HCT116 (cell line): ENCODE measurements around the gene NLRC5. TPM values are rescaled to one million over a fixed set of nuclear protein-coding genes. Genes with fewer than 3 reads are reported as not detected.

ENCODE experiments used
- ATAC-seq: fragments of 200-7000 bp; cut with Tn5 transposase; 2 replicates; pipeline ENCODE4 v1.9.1; 2020; ENCODE audit warnings: mild to moderate bottlenecking, moderate library complexity
- BruUV-seq: library from RNA; stranded (reverse); fragments of 400-500 nt; replicated peaks from 2 replicates; lab custom pipeline; 2021; lab: Mats Ljungman, UMichigan
- CTCF ChIA-PET: fragments of 300-600 bp; sonication (Branson Sonifier 250); formaldehyde crosslinking; loops from one replicate; lab custom pipeline; 2021; ENCODE audit warnings: antibody characterized with exemption; lab: Charles Lee
- POLR2A ChIA-PET: fragments of 300-600, 350-600 bp; sonication (Branson Sonifier 250); formaldehyde crosslinking; loops from one replicate; lab custom pipeline; 2021; ENCODE audit warnings: antibody characterized with exemption; lab: Charles Lee
- RAD21 ChIA-PET, 2 experiments: fragments of 300-600 bp; sonication (Branson Sonifier 250); formaldehyde crosslinking; loops; one replicate each; lab custom pipeline; 2023; ENCODE audit warnings: low total read pairs in 2 of 2; ENCODE audit not compliant: uncharacterized antibody in 2 of 2, unreplicated experiment in 2 of 2, low non-redundant PET in 1 of 2; lab: Charles Lee
- DNase-seq: peaks from one replicate; pipeline ENCODE4 v3.0.0-alpha.2; 2010; ENCODE audit warnings: low read depth, low spot score
- H2AFZ ChIP-seq: fragments of 200-600 bp; shearing (Covaris generic), sonication (generic); 2 replicates; pipeline ENCODE4 v1.6.1; 2017; ENCODE audit warnings: low read depth, mixed run types, mixed read lengths, antibody characterized with exemption, low read length; ENCODE audit not compliant: poor library complexity, severe bottlenecking
- H3K27ac ChIP-seq: 2 replicates; pipeline ENCODE4 v1.5.1; 2012; ENCODE audit warnings: low read depth, low read length
- H3K27me3 ChIP-seq: fragments of 200-600 bp; sonication (generic); 2 replicates; pipeline ENCODE4 v1.6.1; 2016; ENCODE audit warnings: mixed run types, low read length, mixed read lengths; ENCODE audit not compliant: insufficient read depth
- H3K36me3 ChIP-seq, 2 experiments: fragments of 200-500 bp in 1 of 2; fragments of 200-600 bp in 1 of 2; sonication (Bioruptor generic) in 1 of 2; sonication (generic) in 1 of 2; 2 replicates each; pipeline versions ENCODE4 v1.5.1 to v1.6.1; 2014 to 2016; ENCODE audit warnings: low read length in 2 of 2, inconsistent platforms in 1 of 2, mixed read lengths in 1 of 2, mixed run types in 1 of 2; ENCODE audit not compliant: insufficient read depth in 2 of 2, control insufficient read depth in 1 of 2
- H3K4me1 ChIP-seq, 2 experiments: fragments of 200-600 bp in 1 of 2; sonication (generic) in 1 of 2; 2 replicates each; pipeline versions ENCODE4 v1.5.1 to v1.6.1; 2012 to 2017; ENCODE audit warnings: low read length in 2 of 2, inconsistent platforms in 1 of 2, mild to moderate bottlenecking in 1 of 2, mixed read lengths in 1 of 2, mixed run types in 1 of 2, moderate library complexity in 1 of 2; ENCODE audit not compliant: insufficient read depth in 2 of 2, control insufficient read depth in 1 of 2
- H3K4me2 ChIP-seq: fragments of 200-600 bp; sonication (generic); 2 replicates; pipeline ENCODE4 v1.6.1; 2017; ENCODE audit warnings: mixed run types, low read length, mixed read lengths
- H3K4me3 ChIP-seq, 2 experiments: fragments of 200-600 bp in 1 of 2; sonication (generic) in 1 of 2; replicated peaks in 1 of 2; 2 replicates each; pipeline ENCODE4 v1.5.1; 2011 to 2016; ENCODE audit warnings: low read length in 2 of 2, control low read depth in 1 of 2, low read depth in 1 of 2, mild to moderate bottlenecking in 1 of 2, mixed read lengths in 1 of 2, mixed run types in 1 of 2
- H3K79me2 ChIP-seq: fragments of 200-600 bp; sonication (generic); 2 replicates; pipeline ENCODE4 v1.6.1; 2017; ENCODE audit warnings: mild to moderate bottlenecking, mixed run types, low read length, moderate library complexity, mixed read lengths; ENCODE audit not compliant: insufficient read depth
- H3K9ac ChIP-seq: fragments of 200-600 bp; sonication (generic); 2 replicates; pipeline ENCODE4 v1.6.1; 2016; ENCODE audit warnings: low read length, mixed read lengths
- H3K9me2 ChIP-seq: fragments of 200-600 bp; sonication (generic), shearing (Covaris generic); 2 replicates; pipeline ENCODE4 v1.6.1; 2017; ENCODE audit warnings: mixed run types, mild to moderate bottlenecking, moderate library complexity; ENCODE audit not compliant: insufficient read depth
- H3K9me3 ChIP-seq, 2 experiments: fragments of 200-500 bp in 1 of 2; fragments of 200-600 bp in 1 of 2; sonication (Bioruptor generic) in 1 of 2; sonication (generic) in 1 of 2; 2 replicates each; pipeline ENCODE4 v1.6.1; 2014 to 2017; ENCODE audit warnings: low read length in 2 of 2, mixed read lengths in 2 of 2, inconsistent platforms in 1 of 2, low read depth in 1 of 2, mild to moderate bottlenecking in 1 of 2, mixed run types in 1 of 2, moderate library complexity in 1 of 2; ENCODE audit not compliant: control insufficient read depth in 1 of 2, insufficient read depth in 1 of 2
- H4K20me1 ChIP-seq: fragments of 200-600 bp; sonication (generic), shearing (Covaris generic); 2 replicates; pipeline ENCODE4 v1.6.1; 2017; ENCODE audit warnings: mixed run types, mild to moderate bottlenecking, moderate library complexity; ENCODE audit not compliant: insufficient read depth
- CEBPB ChIP-seq: IDR thresholded peaks from 2 replicates; pipeline ENCODE4 v1.6.1; 2012; ENCODE audit warnings: low read depth
- EGR1 ChIP-seq: IDR thresholded peaks from 2 replicates; pipeline ENCODE4 v1.6.1; 2012; ENCODE audit warnings: low read depth
- EZH2 ChIP-seq: fragments of 200-600 bp; sonication (generic); IDR thresholded peaks from 2 replicates; pipeline ENCODE4 v1.6.1; 2017; ENCODE audit warnings: antibody characterized with exemption, mixed run types
- FOSL1 ChIP-seq: IDR thresholded peaks from 2 replicates; pipeline ENCODE4 v1.6.1; 2012; ENCODE audit warnings: low read depth
- JUND ChIP-seq: IDR thresholded peaks from 2 replicates; pipeline ENCODE4 v1.6.1; 2012
- RAD21 ChIP-seq: IDR thresholded peaks from 2 replicates; pipeline ENCODE4 v1.6.1; 2012; ENCODE audit warnings: low read depth, mild to moderate bottlenecking
- TCF7L2 ChIP-seq: IDR thresholded peaks from 2 replicates; pipeline ENCODE4 v1.7.0; 2011; ENCODE audit warnings: borderline replicate concordance, inconsistent platforms; ENCODE audit not compliant: insufficient read depth, insufficient read length; ENCODE audit errors: extremely low read depth
- YY1 ChIP-seq: IDR thresholded peaks from 2 replicates; pipeline ENCODE4 v1.6.1; 2011; ENCODE audit warnings: low read length, low read depth, moderate library complexity, mild to moderate bottlenecking; ENCODE audit not compliant: insufficient replicate concordance; ENCODE audit errors: extremely low read depth
- ZFX ChIP-seq: fragments of 450-650 bp; IDR thresholded peaks from 2 replicates; pipeline ENCODE4 v1.6.1; 2017
- intact Hi-C: fragments of 100-400 bp; cut with micrococcal nuclease; formaldehyde crosslinking; loops from 2 replicates; pipeline ENCODE4 v1.10.0; 2022
- total RNA-seq: library from RNA; stranded (reverse); gene quantifications from one replicate; pipeline ENCODE4 v1.2.1, GENCODE V29; 2021; ENCODE audit not compliant: unreplicated experiment
- TF ChIP-seq, protein P1 (sequence below): IDR thresholded peaks from 2 replicates; pipeline ENCODE4 v1.6.1; 2011; ENCODE audit warnings: mild to moderate bottlenecking, low read length, moderate library complexity; ENCODE audit not compliant: insufficient replicate concordance; ENCODE audit errors: extremely low read depth

Gene NLRC5
- total RNA-seq, 1 experiment from 2014 or later: 10.4 TPM

- TF ChIP-seq, protein P1, sequence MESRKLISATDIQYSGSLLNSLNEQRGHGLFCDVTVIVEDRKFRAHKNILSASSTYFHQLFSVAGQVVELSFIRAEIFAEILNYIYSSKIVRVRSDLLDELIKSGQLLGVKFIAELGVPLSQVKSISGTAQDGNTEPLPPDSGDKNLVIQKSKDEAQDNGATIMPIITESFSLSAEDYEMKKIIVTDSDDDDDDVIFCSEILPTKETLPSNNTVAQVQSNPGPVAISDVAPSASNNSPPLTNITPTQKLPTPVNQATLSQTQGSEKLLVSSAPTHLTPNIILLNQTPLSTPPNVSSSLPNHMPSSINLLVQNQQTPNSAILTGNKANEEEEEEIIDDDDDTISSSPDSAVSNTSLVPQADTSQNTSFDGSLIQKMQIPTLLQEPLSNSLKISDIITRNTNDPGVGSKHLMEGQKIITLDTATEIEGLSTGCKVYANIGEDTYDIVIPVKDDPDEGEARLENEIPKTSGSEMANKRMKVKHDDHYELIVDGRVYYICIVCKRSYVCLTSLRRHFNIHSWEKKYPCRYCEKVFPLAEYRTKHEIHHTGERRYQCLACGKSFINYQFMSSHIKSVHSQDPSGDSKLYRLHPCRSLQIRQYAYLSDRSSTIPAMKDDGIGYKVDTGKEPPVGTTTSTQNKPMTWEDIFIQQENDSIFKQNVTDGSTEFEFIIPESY: no peak
- TF ChIP-seq YY1: no peak
- TF ChIP-seq EZH2: no peak
- TF ChIP-seq RAD21: no peak
- no peak for TF ChIP-seq ZFX
- no peak for TF ChIP-seq EGR1
- no peak for TF ChIP-seq CEBPB
- TF ChIP-seq FOSL1: no peak
- TF ChIP-seq JUND: no peak
- TF ChIP-seq TCF7L2: no peak
- POLR2A ChIA-PET: no interaction called here
- H2AFZ ChIP-seq: no peak overlapping the region
- H3K4me3 ChIP-seq: no peak overlapping the region
- H3K4me2 ChIP-seq: no peak overlapping the region
- no TSS peak for BruUV-seq
- intact Hi-C loops: no loop called here
- no peaks in the 10 kb centered on the region for H3K79me2 ChIP-seq
- CTCF ChIA-PET: no interaction called here
- DNase-seq (no peak), ATAC-seq (no peak)
- H3K9ac ChIP-seq: no peak overlapping the region
- RAD21 ChIA-PET: no interaction called here
- H3K27ac ChIP-seq: no peak overlapping the region
- no peaks in the 10 kb centered on the region for H3K27me3 ChIP-seq
- peaks cover 0 to 3% of the 10 kb centered on the region in 2 experiments; a peak in 1 of 4 replicates for H3K4me1 ChIP-seq
- H4K20me1 ChIP-seq: no peaks in the 10 kb centered on the region
- no peaks in the 10 kb centered on the region for H3K36me3 ChIP-seq
- H3K9me3 ChIP-seq: no peaks in the 10 kb centered on the region
- H3K9me2 ChIP-seq: no peaks in the 10 kb centered on the region
Observed at GRCh38 chr16:57042157-57043111, 53.1 kb downstream of the NLRC5 start.
